ENCODE data around the gene UBA1. TPM values are rescaled to one million over a fixed set of nuclear protein-coding genes. Genes with fewer than 3 reads are reported as not detected.

UBA1 gene
- total and polyA plus RNA-seq, 11 donors, result 86.9 to 171 (median 130) TPM

DNA sequence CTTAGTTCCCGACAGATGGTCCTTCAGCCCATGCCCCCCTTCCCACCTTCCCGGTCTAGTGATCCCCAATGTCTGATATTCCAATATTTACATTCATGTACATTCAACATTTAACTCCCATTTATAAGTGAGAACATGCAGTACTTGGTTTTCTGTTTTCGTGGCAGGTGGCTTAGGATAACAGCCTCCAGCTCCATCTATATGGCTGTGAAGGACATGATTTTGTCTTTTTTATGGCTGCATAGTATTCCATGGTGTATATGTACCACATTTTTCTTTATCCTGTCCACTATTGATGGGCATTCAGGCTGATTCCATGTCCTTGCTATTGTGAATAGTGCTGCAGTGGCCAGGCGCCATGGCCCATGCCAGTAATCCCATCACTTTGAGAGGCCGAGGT, 34.8 kb upstream of the UBA1 start:
- intact Hi-C loops (cut with DNase I), result no loop called here
- Histone ChIP-seq H3K27ac (no peak overlapping the region), H3K9me3 (no peaks in the 10 kb centered on the region), H3K4me1 (no peaks in the 10 kb centered on the region), H3K4me3 (no peak overlapping the region), H3K27me3 (peaks cover 0 to 12% (median 0%) of the 10 kb centered on the region in 9 donors), H3K36me3 (peaks cover 0 to 31% (median 17%) of the 10 kb centered on the region in 9 donors)
- TF ChIP-seq, protein P1, sequence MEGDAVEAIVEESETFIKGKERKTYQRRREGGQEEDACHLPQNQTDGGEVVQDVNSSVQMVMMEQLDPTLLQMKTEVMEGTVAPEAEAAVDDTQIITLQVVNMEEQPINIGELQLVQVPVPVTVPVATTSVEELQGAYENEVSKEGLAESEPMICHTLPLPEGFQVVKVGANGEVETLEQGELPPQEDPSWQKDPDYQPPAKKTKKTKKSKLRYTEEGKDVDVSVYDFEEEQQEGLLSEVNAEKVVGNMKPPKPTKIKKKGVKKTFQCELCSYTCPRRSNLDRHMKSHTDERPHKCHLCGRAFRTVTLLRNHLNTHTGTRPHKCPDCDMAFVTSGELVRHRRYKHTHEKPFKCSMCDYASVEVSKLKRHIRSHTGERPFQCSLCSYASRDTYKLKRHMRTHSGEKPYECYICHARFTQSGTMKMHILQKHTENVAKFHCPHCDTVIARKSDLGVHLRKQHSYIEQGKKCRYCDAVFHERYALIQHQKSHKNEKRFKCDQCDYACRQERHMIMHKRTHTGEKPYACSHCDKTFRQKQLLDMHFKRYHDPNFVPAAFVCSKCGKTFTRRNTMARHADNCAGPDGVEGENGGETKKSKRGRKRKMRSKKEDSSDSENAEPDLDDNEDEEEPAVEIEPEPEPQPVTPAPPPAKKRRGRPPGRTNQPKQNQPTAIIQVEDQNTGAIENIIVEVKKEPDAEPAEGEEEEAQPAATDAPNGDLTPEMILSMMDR (IDR thresholded peaks at IDR 0.05), result no peak
- TF ChIP-seq POLR2A (IDR thresholded peaks at IDR 0.05), result no peak
- DNase-seq, result no peak
- 94 to 100% (median 96%) methylated on average over 5 of the region's 5 CpGs for WGBS, 4 donors
- no peak for ATAC-seq

DNA sequence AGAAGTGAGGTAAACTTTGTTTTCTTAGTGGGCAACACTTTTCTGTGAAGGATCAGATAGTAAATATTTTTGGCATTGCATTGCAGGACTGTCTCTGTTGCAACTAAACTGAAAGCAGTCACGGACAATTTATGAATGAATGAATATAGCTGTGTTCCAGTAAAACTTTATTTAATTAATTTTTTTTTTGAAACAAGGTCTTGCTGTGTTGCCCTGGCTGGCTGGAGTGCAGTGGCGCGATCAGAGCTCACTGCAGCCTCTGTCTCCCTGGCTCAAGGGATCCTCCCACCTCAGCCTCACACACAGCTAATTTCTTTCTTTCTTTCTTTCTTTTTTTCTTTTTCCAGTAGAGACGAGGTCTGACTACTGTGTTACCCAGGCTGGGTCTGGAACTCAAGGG, 32.8 kb upstream of the UBA1 start:
- Histone ChIP-seq H3K27me3 (peaks cover 0 to 8% (median 0%) of the 10 kb centered on the region in 9 donors), H3K27ac (no peak overlapping the region), H3K9me3 (no peaks in the 10 kb centered on the region), H3K4me3 (no peak overlapping the region), H3K4me1 (no peaks in the 10 kb centered on the region), H3K36me3 (peaks cover 0 to 24% (median 10%) of the 10 kb centered on the region in 9 donors)
- WGBS, 4 donors, result 74 to 86% (median 77%) methylated on average over 4 of the region's 4 CpGs
- intact Hi-C loops (cut with DNase I), result no loop called here
- TF ChIP-seq, protein P1 (IDR thresholded peaks at IDR 0.05), result no peak
- TF ChIP-seq POLR2A (IDR thresholded peaks at IDR 0.05), result no peak
- ATAC-seq (no peak), DNase-seq (no peak)

DNA sequence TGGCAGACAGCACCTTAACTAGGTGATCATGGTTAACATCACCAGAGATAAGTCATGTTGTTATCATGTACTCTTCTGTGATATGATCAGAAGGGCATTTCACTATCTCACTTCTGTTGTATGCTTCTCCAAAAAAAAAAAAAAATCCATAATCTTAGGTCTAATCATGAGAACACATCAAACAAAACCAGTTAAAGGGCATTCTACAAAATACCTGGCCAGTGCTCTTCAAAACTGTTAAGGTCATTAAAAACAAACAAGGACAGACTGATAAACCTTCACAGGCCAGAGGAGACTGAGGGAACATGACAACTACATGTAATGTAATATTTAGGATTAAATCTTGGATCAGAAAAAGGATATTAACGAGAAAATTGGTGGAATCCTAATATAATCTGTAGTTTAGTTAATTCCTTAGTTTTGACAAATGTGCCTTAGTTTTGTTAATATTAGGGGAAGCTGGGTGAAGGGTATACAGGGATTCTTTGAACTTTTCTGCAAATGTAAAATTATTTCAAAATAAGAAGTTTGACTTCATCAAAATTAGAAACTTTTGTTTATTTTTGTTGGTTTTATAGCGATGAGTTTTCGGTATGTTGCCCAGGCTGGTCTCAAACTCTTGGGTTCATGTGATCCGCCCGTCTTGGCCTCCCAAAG, 30.6 kb upstream of the UBA1 start:
- WGBS, 4 donors, result 83 to 98% (median 93%) methylated on average over 5 of the region's 5 CpGs
- intact Hi-C loops (cut with DNase I), result no loop called here
- Histone ChIP-seq H3K4me3 (no peak overlapping the region), H3K36me3 (peaks cover 0 to 11% (median 0%) of the 10 kb centered on the region in 9 donors), H3K4me1 (no peaks in the 10 kb centered on the region), H3K9me3 (no peaks in the 10 kb centered on the region), H3K27ac (no peak overlapping the region), H3K27me3 (peaks cover 0 to 8% (median 0%) of the 10 kb centered on the region in 9 donors)
- TF ChIP-seq POLR2A (IDR thresholded peaks at IDR 0.05), result no peak
- TF ChIP-seq, protein P1 (IDR thresholded peaks at IDR 0.05), result no peak
- no peak for DNase-seq
- no peak for ATAC-seq

DNA sequence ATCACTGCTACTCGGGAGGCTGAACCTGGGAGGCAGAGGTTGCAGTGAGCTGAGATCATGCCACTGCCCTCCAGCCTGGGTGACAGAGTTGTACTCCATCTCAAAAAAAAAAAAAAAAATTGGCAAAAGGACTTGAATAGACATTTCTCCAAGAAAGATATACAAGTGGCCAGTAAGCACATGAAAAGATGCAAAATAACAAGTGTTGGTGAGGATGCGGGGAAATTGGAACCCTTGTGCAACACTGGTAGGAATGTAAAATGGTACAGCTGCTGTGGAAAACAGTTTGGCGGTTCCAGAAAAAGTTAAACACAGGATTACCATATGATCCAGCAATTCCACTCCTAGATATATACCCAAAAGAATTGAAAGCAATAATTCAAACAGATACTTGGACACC, 29.2 kb upstream of the UBA1 start:
- no peak overlapping the region for H3K4me3 ChIP-seq
- DNase-seq, result no peak
- ATAC-seq, result no peak
- intact Hi-C loops (cut with DNase I), result no loop called here
- no peaks in the 10 kb centered on the region for H3K4me1 ChIP-seq
- no peaks in the 10 kb centered on the region for H3K9me3 ChIP-seq
- TF ChIP-seq, protein P1 (IDR thresholded peaks at IDR 0.05), result no peak
- TF ChIP-seq POLR2A (IDR thresholded peaks at IDR 0.05), result no peak
- 91 to 99% (median 98%) methylated on average over 3 of the region's 3 CpGs for WGBS, 4 donors
- no peak overlapping the region for H3K27ac ChIP-seq
- peaks cover 0 to 7% (median 0%) of the 10 kb centered on the region in 9 donors for H3K27me3 ChIP-seq
- peaks cover 0 to 15% (median 7%) of the 10 kb centered on the region in 9 donors for H3K36me3 ChIP-seq

Data from heart left ventricle (tissue), 16 donors.